Neuronal stem cell (in vitro differentiated cells): ENCODE measurements around the gene TRIM67.
"Not testable (repeated sequence)": the region's sequence is repeated elsewhere in the genome, so short reads cannot be mapped to it uniquely, and the experiment has no call there.

Source experiments
- DNase-seq: peaks from one replicate; pipeline ENCODE4 v3.0.0-alpha.2; 2013; ENCODE audit warnings: low spot score
- H2AFZ ChIP-seq: one replicate; pipeline ENCODE4 v1.6.1; 2013; ENCODE audit warnings: mild to moderate bottlenecking, low read length, inconsistent platforms
- H2AK5ac ChIP-seq: 2 replicates; pipeline ENCODE4 v1.6.1; 2013; ENCODE audit warnings: low read depth, mild to moderate bottlenecking, inconsistent platforms, low read length, moderate library complexity, mixed read lengths
- H2BK120ac ChIP-seq: 2 replicates; pipeline ENCODE4 v1.6.1; 2013; ENCODE audit warnings: low read depth, mild to moderate bottlenecking, inconsistent platforms, low read length, moderate library complexity, mixed read lengths
- H2BK12ac ChIP-seq: one replicate; pipeline ENCODE4 v1.6.1; 2013; ENCODE audit warnings: low read length, inconsistent platforms
- H2BK15ac ChIP-seq: 2 replicates; pipeline ENCODE4 v1.6.1; 2013; ENCODE audit warnings: mild to moderate bottlenecking, low read length, inconsistent platforms, mixed read lengths
- H2BK5ac ChIP-seq: one replicate; pipeline ENCODE4 v1.6.1; 2013; ENCODE audit warnings: inconsistent platforms, mild to moderate bottlenecking, low read length, moderate library complexity
- H3K14ac ChIP-seq: one replicate; pipeline ENCODE4 v1.6.1; 2013; ENCODE audit warnings: low read length, inconsistent platforms
- H3K18ac ChIP-seq: 2 replicates; pipeline ENCODE4 v1.6.1; 2013; ENCODE audit warnings: low read length, inconsistent platforms
- H3K23ac ChIP-seq: 2 replicates; pipeline ENCODE4 v1.6.1; 2013; ENCODE audit warnings: low read depth, mild to moderate bottlenecking, mixed read lengths, low read length, inconsistent platforms; ENCODE audit not compliant: poor library complexity
- H3K27ac ChIP-seq: replicated peaks from 3 replicates; pipeline ENCODE4 v1.5.1; 2013; ENCODE audit warnings: low read length, inconsistent platforms
- H3K27me3 ChIP-seq, 3 experiments: 2 replicates each; pipeline ENCODE4 v1.6.1; 2013; ENCODE audit warnings: low read length in 3 of 3, mild to moderate bottlenecking in 2 of 3, inconsistent platforms in 1 of 3, low read depth in 1 of 3, mixed read lengths in 1 of 3, moderate library complexity in 1 of 3; ENCODE audit not compliant: control insufficient read depth in 3 of 3, insufficient read depth in 3 of 3
- H3K36me3 ChIP-seq, 2 donors: replicated peaks in 1 of 2; 2 replicates each; pipeline ENCODE4 v1.6.1; 2013; ENCODE audit warnings: low read length in 2 of 2; ENCODE audit not compliant: control insufficient read depth in 2 of 2, insufficient read depth in 2 of 2
- H3K4ac ChIP-seq: 2 replicates; pipeline ENCODE4 v1.6.1; 2013; ENCODE audit warnings: inconsistent platforms, mild to moderate bottlenecking, low read length, moderate library complexity
- H3K4me1 ChIP-seq, 2 donors: 1 replicate in 1 of 2; 2 replicates in 1 of 2; pipeline ENCODE4 v1.6.1; 2013; ENCODE audit warnings: low read length in 2 of 2, low read depth in 1 of 2; ENCODE audit not compliant: control insufficient read depth in 2 of 2, insufficient read depth in 1 of 2
- H3K4me2 ChIP-seq: one replicate; pipeline ENCODE4 v1.6.1; 2013; ENCODE audit warnings: mild to moderate bottlenecking, low read length, inconsistent platforms; ENCODE audit not compliant: insufficient read depth, poor library complexity, severe bottlenecking
- H3K4me3 ChIP-seq, 2 donors: 2 replicates each; pipeline ENCODE4 v1.5.1; 2013; ENCODE audit warnings: low read length in 2 of 2, mild to moderate bottlenecking in 2 of 2, inconsistent platforms in 1 of 2, moderate library complexity in 1 of 2
- H3K79me1 ChIP-seq: one replicate; pipeline ENCODE4 v1.6.1; 2013; ENCODE audit warnings: low read depth, mild to moderate bottlenecking, inconsistent platforms, low read length, moderate library complexity
- H3K9ac ChIP-seq: one replicate; pipeline ENCODE4 v1.6.1; 2013; ENCODE audit warnings: mild to moderate bottlenecking, low read depth, low read length, inconsistent platforms; ENCODE audit not compliant: poor library complexity
- H3K9me3 ChIP-seq, 2 donors: replicated peaks in 1 of 2; 2 replicates each; pipeline versions ENCODE3 to v1.6.1; 2013; ENCODE audit warnings: low read length in 2 of 2, mild to moderate bottlenecking in 2 of 2, inconsistent platforms in 1 of 2, low read depth in 1 of 2, mixed read lengths in 1 of 2, moderate library complexity in 1 of 2; ENCODE audit not compliant: control insufficient read depth in 2 of 2, insufficient read depth in 1 of 2
- H4K8ac ChIP-seq: one replicate; pipeline ENCODE4 v1.6.1; 2013; ENCODE audit warnings: low read depth, mild to moderate bottlenecking, inconsistent platforms, low read length, moderate library complexity
- H4K91ac ChIP-seq: one replicate; pipeline ENCODE4 v1.6.1; 2013; ENCODE audit warnings: low read length, low read depth, mild to moderate bottlenecking, inconsistent platforms; ENCODE audit not compliant: poor library complexity
- WGBS, 2 donors: extraction: QIAGEN DNeasy Blood & Tissue Kit; methylation state at CpG; one replicate each; pipeline ENCODE4 v1.1.7; 2013; ENCODE audit warnings: missing lambda C conversion rate in 2 of 2, mixed read lengths in 1 of 2; ENCODE audit not compliant: insufficient read length in 2 of 2, insufficient replicate concordance in 1 of 2; ENCODE audit errors: extremely low coverage in 2 of 2; 5-methylcytosine and 5-hydroxymethylcytosine counted together

Gene TRIM67

GRCh38 chr1:231155808-231156207 lies 6.0 kb upstream of the TRIM67 start:
- H3K9me3 ChIP-seq, result no peaks in the 10 kb centered on the region
- DNase-seq, result no peak
- no peak overlapping the region for H2BK12ac ChIP-seq
- WGBS, 2 donors, result no CpG with 5 or more reads among the region's 1 CpG
- no peak overlapping the region for H4K8ac ChIP-seq
- peaks cover 2 to 48% (median 15%) of the 10 kb centered on the region in 3 experiments for H3K27me3 ChIP-seq
- H3K23ac ChIP-seq, result no peak overlapping the region
- no peak overlapping the region for H3K14ac ChIP-seq
- H3K36me3 ChIP-seq, result no peaks in the 10 kb centered on the region
- H2BK5ac ChIP-seq, result no peak overlapping the region
- H2BK15ac ChIP-seq, result no peak overlapping the region
- no peak overlapping the region for H3K9ac ChIP-seq
- no peak overlapping the region for H3K4me3 ChIP-seq
- no peak overlapping the region for H3K4me2 ChIP-seq
- H2AK5ac ChIP-seq, result no peak overlapping the region
- no peak overlapping the region for H2AFZ ChIP-seq
- no peak overlapping the region for H4K91ac ChIP-seq
- no peak overlapping the region for H3K27ac ChIP-seq
- H3K4ac ChIP-seq, result no peak overlapping the region
- H2BK120ac ChIP-seq, result no peak overlapping the region
- no peak overlapping the region for H3K18ac ChIP-seq
- no peaks in the 10 kb centered on the region for H3K4me1 ChIP-seq
- no peaks in the 10 kb centered on the region for H3K79me1 ChIP-seq

- no CpG with 5 or more reads among the region's 1 CpG for WGBS, 2 donors
- Histone ChIP-seq H3K27ac (no peak overlapping the region), H3K4me2 (no peak overlapping the region), H3K27me3 (peaks cover 9 to 55% (median 29%) of the 10 kb centered on the region in 3 experiments), H3K9ac (no peak overlapping the region), H3K4me1 (peaks cover 0 to 7% of the 10 kb centered on the region in 2 donors), H4K8ac (no peak overlapping the region), H3K23ac (no peak overlapping the region), H3K79me1 (peaks cover 2% of the 10 kb centered on the region), H2BK120ac (no peak overlapping the region), H3K4ac (no peak overlapping the region), H3K36me3 (no peaks in the 10 kb centered on the region), H3K18ac (no peak overlapping the region), H2AFZ (no peak overlapping the region), H2BK12ac (no peak overlapping the region), H3K14ac (no peak overlapping the region), H2AK5ac (no peak overlapping the region), H3K4me3 (no peak overlapping the region), H2BK5ac (no peak overlapping the region), H4K91ac (no peak overlapping the region), H3K9me3 (no peaks in the 10 kb centered on the region), H2BK15ac (no peak overlapping the region)
- no peak for DNase-seq
Observed at GRCh38 chr1:231157311-231157710, 4.5 kb upstream of the TRIM67 start.

- not testable (repeated sequence) for H3K9me3 ChIP-seq, H3K23ac ChIP-seq, H2BK15ac ChIP-seq, H3K4ac ChIP-seq, H2BK12ac ChIP-seq, H4K8ac ChIP-seq, H3K4me3 ChIP-seq, H2AFZ ChIP-seq, H3K4me2 ChIP-seq, H3K36me3 ChIP-seq, DNase-seq, H2BK120ac ChIP-seq, H2BK5ac ChIP-seq, H3K27ac ChIP-seq, H3K79me1 ChIP-seq, H3K14ac ChIP-seq, H4K91ac ChIP-seq, H3K18ac ChIP-seq, H2AK5ac ChIP-seq, H3K9ac ChIP-seq
- Histone ChIP-seq H3K27me3 (peaks cover 15 to 60% (median 38%) of the 10 kb centered on the region in 3 experiments), H3K4me1 (peaks cover 4 to 13% of the 10 kb centered on the region in 2 donors)
- WGBS, 2 donors, result no CpG with 5 or more reads among the region's 7 CpGs
Observed at GRCh38 chr1:231158141-231158540, 3.7 kb upstream of the TRIM67 start.

DNA sequence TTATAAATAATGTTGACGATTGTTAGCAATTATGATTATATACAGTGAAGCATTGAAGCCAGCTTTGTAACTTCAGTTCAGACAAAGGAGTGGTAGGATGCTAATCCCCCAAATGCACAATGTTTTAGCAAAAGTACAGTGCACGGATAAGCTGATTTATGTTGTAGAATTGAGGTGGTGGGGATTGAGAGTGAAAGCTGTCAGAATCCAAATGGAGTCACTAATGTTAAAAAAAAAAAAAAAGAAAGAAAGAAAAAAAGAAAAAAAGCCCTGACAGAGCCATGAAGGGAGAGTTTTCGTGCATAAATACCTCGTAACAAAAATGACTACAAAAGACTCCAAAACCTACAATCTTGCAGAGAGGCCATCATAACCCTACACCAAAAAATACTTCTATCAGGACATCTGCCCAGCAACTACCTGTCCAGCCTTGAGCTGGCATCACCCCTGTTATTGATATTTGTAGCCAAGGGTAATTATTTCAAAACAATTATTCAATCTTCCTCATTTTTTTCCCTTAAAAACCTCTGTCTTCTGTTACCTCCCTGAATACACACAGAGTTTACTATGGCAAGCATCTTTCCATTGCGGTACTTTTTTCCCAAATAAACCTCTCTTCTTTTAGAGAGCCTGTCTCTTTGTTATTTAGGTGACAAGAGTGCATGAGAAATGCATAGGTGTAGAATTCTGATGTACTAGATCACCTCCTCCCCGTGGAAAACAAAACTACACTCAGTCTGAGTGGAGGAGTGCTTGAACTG lies 2.5 kb upstream of the TRIM67 start:
- Histone ChIP-seq H3K14ac (no peak overlapping the region), H3K27ac (no peak overlapping the region), H4K8ac (no peak overlapping the region), H2BK120ac (no peak overlapping the region), H3K79me1 (peaks cover 6% of the 10 kb centered on the region), H3K23ac (no peak overlapping the region), H2AK5ac (no peak overlapping the region), H3K18ac (no peak overlapping the region), H3K27me3 (peaks cover 24 to 72% (median 50%) of the 10 kb centered on the region in 3 experiments), H4K91ac (no peak overlapping the region), H2AFZ (no peak overlapping the region), H3K9ac (no peak overlapping the region), H3K4me2 (no peak overlapping the region), H3K4me1 (peaks cover 4 to 13% of the 10 kb centered on the region in 2 donors), H3K4ac (no peak overlapping the region), H3K9me3 (peaks cover 0 to 5% of the 10 kb centered on the region in 2 donors), H3K36me3 (no peaks in the 10 kb centered on the region), H2BK12ac (no peak overlapping the region), H2BK5ac (no peak overlapping the region), H2BK15ac (no peak overlapping the region), H3K4me3 (no peak overlapping the region)
- no peak for DNase-seq
- WGBS, 2 donors, result no CpG with 5 or more reads among the region's 6 CpGs
